GM23248 (cell line): ENCODE measurements around the gene SUGCT. TPM values are rescaled to one million over a fixed set of nuclear protein-coding genes. Genes with fewer than 3 reads are reported as not detected.

Experiments used
- DNase-seq: peaks from one replicate; pipeline ENCODE4 v3.0.0-alpha.2; 2015
- H2AFZ ChIP-seq: fragments of 200-600 bp; sonication (generic); 2 replicates; pipeline ENCODE4 v1.6.1; 2016; ENCODE audit warnings: antibody characterized with exemption
- H3F3A ChIP-seq: fragments of 200-600 bp; sonication (generic); 2 replicates; pipeline ENCODE4 v1.6.1; 2016; ENCODE audit warnings: mild to moderate bottlenecking, antibody characterized with exemption, mixed run types; ENCODE audit not compliant: insufficient read depth
- H3K27ac ChIP-seq: fragments of 200-600 bp; sonication (generic); 2 replicates; pipeline ENCODE4 v1.5.1; 2016; ENCODE audit warnings: mild to moderate bottlenecking
- H3K27me3 ChIP-seq: fragments of 200-600 bp; sonication (generic); replicated peaks from 2 replicates; pipeline ENCODE4 v1.6.1; 2016; ENCODE audit warnings: mild to moderate bottlenecking; ENCODE audit not compliant: insufficient read depth
- H3K36me3 ChIP-seq: fragments of 200-600 bp; sonication (generic); 2 replicates; pipeline ENCODE4 v1.6.1; 2016; ENCODE audit warnings: low read depth, mild to moderate bottlenecking
- H3K4me1 ChIP-seq: fragments of 200-600 bp; sonication (generic); 2 replicates; pipeline ENCODE4 v1.6.1; 2016; ENCODE audit warnings: mild to moderate bottlenecking; ENCODE audit not compliant: insufficient read depth
- H3K4me2 ChIP-seq: fragments of 200-600 bp; sonication (generic); one replicate; pipeline ENCODE4 v1.6.1; 2016; ENCODE audit warnings: mild to moderate bottlenecking; ENCODE audit not compliant: unreplicated experiment
- H3K4me3 ChIP-seq: fragments of 200-600 bp; sonication (generic); 2 replicates; pipeline ENCODE4 v1.5.1; 2016; ENCODE audit warnings: mild to moderate bottlenecking
- H3K79me2 ChIP-seq: fragments of 200-600 bp; sonication (generic); 2 replicates; pipeline ENCODE4 v1.6.1; 2016; ENCODE audit warnings: mild to moderate bottlenecking; ENCODE audit not compliant: insufficient read depth
- H3K9ac ChIP-seq: fragments of 200-600 bp; sonication (generic); 2 replicates; pipeline ENCODE4 v1.6.1; 2016; ENCODE audit warnings: mild to moderate bottlenecking
- H3K9me2 ChIP-seq: fragments of 200-600 bp; sonication (generic); 2 replicates; pipeline ENCODE4 v1.6.1; 2016; ENCODE audit warnings: mixed run types, mild to moderate bottlenecking, moderate library complexity; ENCODE audit not compliant: insufficient read depth
- H3K9me3 ChIP-seq: fragments of 200-600 bp; sonication (generic); one replicate; pipeline ENCODE4 v1.6.1; 2017; ENCODE audit warnings: low read depth
- H4K20me1 ChIP-seq: fragments of 200-600 bp; sonication (generic); 2 replicates; pipeline ENCODE4 v1.6.0; 2016; ENCODE audit not compliant: insufficient read depth
- EZH2 ChIP-seq: fragments of 200-600 bp; sonication (generic); IDR thresholded peaks from 2 replicates; pipeline ENCODE4 v1.6.1; 2018; ENCODE audit warnings: antibody characterized with exemption, mild to moderate bottlenecking; ENCODE audit not compliant: insufficient read depth, poor library complexity, severe bottlenecking
- EZH2phosphoT487 ChIP-seq: fragments of 200-600 bp; sonication (generic); IDR thresholded peaks from 2 replicates; pipeline ENCODE4 v1.6.1; 2018; ENCODE audit warnings: antibody characterized with exemption, moderate library complexity, mild to moderate bottlenecking, low read depth; ENCODE audit not compliant: insufficient read depth
- WGBS, 2 experiments: methylation state at CpG; one replicate each; pipeline ENCODE4 v1.1.6; 2015 to 2017; ENCODE audit warnings: low lambda C conversion rate in 2 of 2, low coverage in 1 of 2; ENCODE audit errors: missing lambda C conversion rate in 2 of 2; 5-methylcytosine and 5-hydroxymethylcytosine counted together
- in situ Hi-C: fragments of 300-500 bp; cut with MboI; formaldehyde crosslinking; loops from 2 replicates; pipeline ENCODE4 v1.15.0; 2020
- polyA plus RNA-seq: library from polyadenylated mRNA; unstranded; fragments of >200 nt; fragmentation: Nextera tagmentation; extraction: Ambion mirVana; gene quantifications from 2 replicates; pipeline ENCODE4 v1.2.1, GENCODE V29; 2016
- total RNA-seq: library from RNA; depleted of rRNA; stranded (reverse); fragments of >200 nt; shearing (Covaris generic); gene quantifications from 2 replicates; pipeline ENCODE4 v1.2.3, GENCODE V29; 2014

SUGCT gene
- total and polyA plus RNA-seq, 2 experiments from 2014 or later: 2.2 to 7.1 TPM

GRCh38 chr7:40700653-40701421, 566.0 kb downstream of the SUGCT start:
- Histone ChIP-seq H3K9me2 (no peaks in the 10 kb centered on the region), H3K79me2 (no peaks in the 10 kb centered on the region), H3K9ac (no peak overlapping the region), H3K36me3 (no peaks in the 10 kb centered on the region), H3K9me3 (no peaks in the 10 kb centered on the region), H3K27ac (no peak overlapping the region), H3K4me3 (no peak overlapping the region), H3K27me3 (no peaks in the 10 kb centered on the region), H2AFZ (peak overlapping the region; percentile 29; the same call in 1 of the 2 replicates), H3F3A (peaks cover 15% of the 10 kb centered on the region), H3K4me2 (no peak overlapping the region), H4K20me1 (no peaks in the 10 kb centered on the region), H3K4me1 (peaks cover 27% of the 10 kb centered on the region)
- in situ Hi-C loops: no loop called here
- peak; percentile 53 for DNase-seq
- 62 to 65% methylated on average over 9 of the region's 9 CpGs for WGBS, 2 experiments
- TF ChIP-seq EZH2: no peak
- no peak for TF ChIP-seq EZH2phosphoT487

GRCh38 chr7:40701836-40702551, 567.2 kb downstream of the SUGCT start:
- peak; percentile 18 for DNase-seq
- Histone ChIP-seq H3K79me2 (no peaks in the 10 kb centered on the region), H3K36me3 (no peaks in the 10 kb centered on the region), H3K9ac (no peak overlapping the region), H2AFZ (no peak overlapping the region), H3K4me2 (no peak overlapping the region), H3F3A (peaks cover 15% of the 10 kb centered on the region), H3K4me3 (no peak overlapping the region), H3K9me2 (no peaks in the 10 kb centered on the region), H3K27me3 (no peaks in the 10 kb centered on the region), H3K27ac (no peak overlapping the region), H4K20me1 (no peaks in the 10 kb centered on the region), H3K4me1 (peaks cover 27% of the 10 kb centered on the region), H3K9me3 (no peaks in the 10 kb centered on the region)
- TF ChIP-seq EZH2: no peak
- no peak for TF ChIP-seq EZH2phosphoT487
- in situ Hi-C loops: no loop called here
- WGBS, 2 experiments: 99 to 100% methylated on average over 3 of the region's 3 CpGs

- Histone ChIP-seq H3K9me2 (no peaks in the 10 kb centered on the region), H3K27ac (no peak overlapping the region), H3K4me3 (no peak overlapping the region), H4K20me1 (no peaks in the 10 kb centered on the region), H3K4me1 (peaks cover 23% of the 10 kb centered on the region; the same call in 1 of the 2 replicates), H3K36me3 (no peaks in the 10 kb centered on the region), H3K9me3 (no peaks in the 10 kb centered on the region), H3K4me2 (no peak overlapping the region), H3F3A (peaks cover 10% of the 10 kb centered on the region; the same call in 1 of the 2 replicates), H3K27me3 (no peaks in the 10 kb centered on the region), H3K9ac (no peak overlapping the region), H3K79me2 (no peaks in the 10 kb centered on the region), H2AFZ (no peak overlapping the region)
- DNase-seq: no peak
- in situ Hi-C loops: no loop called here
- TF ChIP-seq EZH2: no peak
- no peak for TF ChIP-seq EZH2phosphoT487
- WGBS, 2 experiments: 94 to 100% methylated on average over 1 of the region's 1 CpG
Measured at GRCh38 chr7:40704172-40704571, 569.4 kb downstream of the SUGCT start.

- Histone ChIP-seq H4K20me1 (no peaks in the 10 kb centered on the region), H3K9me2 (no peaks in the 10 kb centered on the region), H3F3A (peaks cover 3% of the 10 kb centered on the region; the same call in 1 of the 2 replicates), H3K4me2 (no peak overlapping the region), H2AFZ (no peak overlapping the region), H3K27me3 (no peaks in the 10 kb centered on the region), H3K79me2 (no peaks in the 10 kb centered on the region), H3K36me3 (no peaks in the 10 kb centered on the region), H3K9me3 (no peaks in the 10 kb centered on the region), H3K4me3 (no peak overlapping the region), H3K4me1 (peaks cover 7% of the 10 kb centered on the region; the same call in 1 of the 2 replicates), H3K9ac (no peak overlapping the region), H3K27ac (no peak overlapping the region)
- in situ Hi-C loops: no loop called here
- WGBS, 2 experiments: 93% methylated on average over 3 of the region's 3 CpGs
- no peak for DNase-seq
- TF ChIP-seq EZH2phosphoT487 (no peak), EZH2 (no peak)
Measured at GRCh38 chr7:40706829-40707228, 572.0 kb downstream of the SUGCT start.
